ENCODE data around the gene C2orf92. TPM values are rescaled to one million over a fixed set of nuclear protein-coding genes. Genes with fewer than 3 reads are reported as not detected.

C2orf92 gene
- total and polyA plus RNA-seq, 12 donors: 0.83 to 25.4 (median 2.9) TPM

GRCh38 chr2:97706708-97707345, 37.3 kb downstream of the C2orf92 start:
- WGBS, 2 donors: 79 to 84% methylated on average over 10 to 11 of the region's 11 CpGs
- ATAC-seq: no peak

GRCh38 chr2:97707362-97708047, 38.0 kb downstream of the C2orf92 start:
- WGBS, 2 donors: 90 to 93% methylated on average over 11 of the region's 11 CpGs
- ATAC-seq: no peak
- H3K27me3 ChIP-seq: no peaks in the 10 kb centered on the region

More at GRCh38 chr2:97706708-97707345, 37.3 kb downstream of the C2orf92 start:
- Histone ChIP-seq H3K4me1 (peaks cover 0 to 7% (median 3%) of the 10 kb centered on the region in 9 donors), H3K27ac (no peak overlapping the region), H3K9me3 (no peaks in the 10 kb centered on the region), H3K36me3 (no peaks in the 10 kb centered on the region), H3K27me3 (no peaks in the 10 kb centered on the region), H3K4me3 (no peak overlapping the region)
- TF ChIP-seq, protein P1, sequence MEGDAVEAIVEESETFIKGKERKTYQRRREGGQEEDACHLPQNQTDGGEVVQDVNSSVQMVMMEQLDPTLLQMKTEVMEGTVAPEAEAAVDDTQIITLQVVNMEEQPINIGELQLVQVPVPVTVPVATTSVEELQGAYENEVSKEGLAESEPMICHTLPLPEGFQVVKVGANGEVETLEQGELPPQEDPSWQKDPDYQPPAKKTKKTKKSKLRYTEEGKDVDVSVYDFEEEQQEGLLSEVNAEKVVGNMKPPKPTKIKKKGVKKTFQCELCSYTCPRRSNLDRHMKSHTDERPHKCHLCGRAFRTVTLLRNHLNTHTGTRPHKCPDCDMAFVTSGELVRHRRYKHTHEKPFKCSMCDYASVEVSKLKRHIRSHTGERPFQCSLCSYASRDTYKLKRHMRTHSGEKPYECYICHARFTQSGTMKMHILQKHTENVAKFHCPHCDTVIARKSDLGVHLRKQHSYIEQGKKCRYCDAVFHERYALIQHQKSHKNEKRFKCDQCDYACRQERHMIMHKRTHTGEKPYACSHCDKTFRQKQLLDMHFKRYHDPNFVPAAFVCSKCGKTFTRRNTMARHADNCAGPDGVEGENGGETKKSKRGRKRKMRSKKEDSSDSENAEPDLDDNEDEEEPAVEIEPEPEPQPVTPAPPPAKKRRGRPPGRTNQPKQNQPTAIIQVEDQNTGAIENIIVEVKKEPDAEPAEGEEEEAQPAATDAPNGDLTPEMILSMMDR (IDR thresholded peaks at IDR 0.05): no peak
- DNase-seq: no peak
- intact Hi-C loops (cut with DNase I): loop anchor here in 8 of 10 donors (5.0 to 10.0 kb wide), 3 partner anchors 35 to 678 kb away; no protein-coding TSS in a partner anchor

GRCh38 chr2:97708048-97708380, 38.5 kb downstream of the C2orf92 start:
- H3K4me1 ChIP-seq: peaks cover 0 to 13% (median 4%) of the 10 kb centered on the region in 9 donors
- intact Hi-C loops (cut with DNase I): loop anchor here in 8 of 10 donors (5.0 to 10.0 kb wide), 3 partner anchors 34 to 677 kb away; no protein-coding TSS in a partner anchor
- H3K4me3 ChIP-seq: no peak overlapping the region
- ATAC-seq: no peak
- DNase-seq: no peak
- no peaks in the 10 kb centered on the region for H3K27me3 ChIP-seq
- H3K27ac ChIP-seq: no peak overlapping the region
- WGBS, 2 donors: 71 to 76% methylated on average over 4 of the region's 4 CpGs
- H3K36me3 ChIP-seq: no peaks in the 10 kb centered on the region
- TF ChIP-seq, protein P1 (IDR thresholded peaks at IDR 0.05): no peak
- H3K9me3 ChIP-seq: no peaks in the 10 kb centered on the region

More at GRCh38 chr2:97707362-97708047, 38.0 kb downstream of the C2orf92 start:
- intact Hi-C loops (cut with DNase I): loop anchor here in 8 of 10 donors (5.0 to 10.0 kb wide), 3 partner anchors 35 to 677 kb away; no protein-coding TSS in a partner anchor
- Histone ChIP-seq H3K4me3 (no peak overlapping the region), H3K36me3 (no peaks in the 10 kb centered on the region), H3K4me1 (peaks cover 0 to 8% (median 3%) of the 10 kb centered on the region in 9 donors), H3K9me3 (no peaks in the 10 kb centered on the region), H3K27ac (no peak overlapping the region)
- no peak for DNase-seq
- TF ChIP-seq, protein P1 (IDR thresholded peaks at IDR 0.05): no peak

DNA sequence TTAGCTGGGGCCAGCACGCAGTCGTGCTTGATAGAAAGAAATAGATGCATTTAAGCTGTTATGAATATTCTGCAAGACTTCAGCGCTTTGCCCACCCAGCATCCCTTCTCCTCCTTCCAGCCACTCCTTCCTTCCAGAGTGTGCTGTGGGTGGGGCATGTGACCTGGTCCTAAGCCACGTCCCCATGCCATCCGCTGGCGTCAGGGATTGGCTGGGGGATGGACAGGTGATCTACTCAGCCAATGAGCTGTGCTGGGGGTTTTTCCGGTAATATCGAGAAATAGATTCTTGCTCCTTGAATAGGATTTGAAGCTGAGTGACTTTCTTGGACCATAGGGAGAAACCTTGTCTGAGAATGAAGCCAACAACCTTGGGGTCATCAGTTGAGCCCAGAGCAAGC, 39.1 kb downstream of the C2orf92 start:
- Histone ChIP-seq H3K4me1 (peaks cover 0 to 18% (median 6%) of the 10 kb centered on the region in 9 donors), H3K9me3 (no peaks in the 10 kb centered on the region), H3K4me3 (no peak overlapping the region), H3K27me3 (no peaks in the 10 kb centered on the region), H3K36me3 (no peaks in the 10 kb centered on the region), H3K27ac (no peak overlapping the region)
- TF ChIP-seq, protein P1 (IDR thresholded peaks at IDR 0.05): no peak
- no peak for DNase-seq
- intact Hi-C loops (cut with DNase I): loop anchor here in 8 of 10 donors (5.0 to 10.0 kb wide), 3 partner anchors 34 to 676 kb away; no protein-coding TSS in a partner anchor
- 90 to 92% methylated on average over 8 of the region's 8 CpGs for WGBS, 2 donors
- ATAC-seq: no peak
